Epithelial cell of prostate (primary cell): Measurements from ENCODE around the gene EPC1.
"Not testable (repeated sequence)": the region's sequence is repeated elsewhere in the genome, so short reads cannot be mapped to it uniquely, and the experiment has no call there.

Experiments
- DNase-seq: peaks from one replicate; pipeline ENCODE4 v3.0.0-alpha.2; 2011; ENCODE audit warnings: low read depth, low spot score
- H3K27ac ChIP-seq: fragments of 450-650 bp; 2 replicates; pipeline ENCODE4 v1.5.1; 2017; ENCODE audit warnings: mild to moderate bottlenecking

The EPC1 gene

GRCh38 chr10:32244011-32244410, 102.9 kb downstream of the EPC1 start:
- H3K27ac ChIP-seq = no peak overlapping the region
- no peak for DNase-seq

GRCh38 chr10:32241946-32242345, 105.0 kb downstream of the EPC1 start:
- no peak overlapping the region for H3K27ac ChIP-seq

GRCh38 chr10:32240471-32240870, 106.5 kb downstream of the EPC1 start:
- DNase-seq = no peak
- no peak overlapping the region for H3K27ac ChIP-seq

More at GRCh38 chr10:32241946-32242345, 105.0 kb downstream of the EPC1 start:
- DNase-seq = no peak

- H3K27ac ChIP-seq = no peak overlapping the region
- no peak for DNase-seq
Measured at GRCh38 chr10:32239769-32240168, 107.2 kb downstream of the EPC1 start.

- H3K27ac ChIP-seq = peak overlapping the region; percentile 31
- no peak for DNase-seq
Measured at GRCh38 chr10:32237644-32238345, 109.2 kb downstream of the EPC1 start.

GRCh38 chr10:32234471-32234870, 112.5 kb downstream of the EPC1 start:
- H3K27ac ChIP-seq = no peak overlapping the region
- no peak for DNase-seq

GRCh38 chr10:32233375-32233774, 113.6 kb downstream of the EPC1 start:
- H3K27ac ChIP-seq, DNase-seq: not testable (repeated sequence)

- DNase-seq = no peak
Measured at GRCh38 chr10:32232378-32232777, 114.6 kb downstream of the EPC1 start.

GRCh38 chr10:32229788-32230187, 117.2 kb downstream of the EPC1 start:
- H3K27ac ChIP-seq, DNase-seq: not testable (repeated sequence)

More at GRCh38 chr10:32232378-32232777, 114.6 kb downstream of the EPC1 start:
- no peak overlapping the region for H3K27ac ChIP-seq

GRCh38 chr10:32229170-32229569, 117.8 kb downstream of the EPC1 start:
- H3K27ac ChIP-seq = no peak overlapping the region
- no peak for DNase-seq

- DNase-seq = no peak
- no peak overlapping the region for H3K27ac ChIP-seq
Measured at GRCh38 chr10:32227802-32228201, 119.2 kb downstream of the EPC1 start.

- no peak overlapping the region for H3K27ac ChIP-seq
- DNase-seq = no peak
Measured at GRCh38 chr10:32226624-32227023, 120.3 kb downstream of the EPC1 start.

GRCh38 chr10:32225976-32226375, 121.0 kb downstream of the EPC1 start:
- no peak overlapping the region for H3K27ac ChIP-seq
- DNase-seq = no peak

GRCh38 chr10:32222376-32222775, 124.6 kb downstream of the EPC1 start:
- not testable (repeated sequence) for DNase-seq, H3K27ac ChIP-seq

- not testable (repeated sequence) for DNase-seq, H3K27ac ChIP-seq
Measured at GRCh38 chr10:32219156-32219555, 127.8 kb downstream of the EPC1 start.

GRCh38 chr10:32218206-32219044, 128.5 kb downstream of the EPC1 start:
- not testable (repeated sequence) for H3K27ac ChIP-seq, DNase-seq
